HG02678 (cell line): Measurements from ENCODE around the gene SPRED1.
"Not testable (repeated sequence)": the region's sequence is repeated elsewhere in the genome, so short reads cannot be mapped to it uniquely, and the experiment has no call there.

Experiments used
- ATAC-seq: cut with Tn5 transposase; IDR thresholded peaks from one replicate; pipeline ENCODE4 v1.9.1; 2021; ENCODE audit warnings: mild to moderate bottlenecking, moderate library complexity; ENCODE audit not compliant: unreplicated experiment

The SPRED1 gene

GRCh38 chr15:38275959-38276358 lies 23.3 kb downstream of the SPRED1 start:
- ATAC-seq = no peak

DNA sequence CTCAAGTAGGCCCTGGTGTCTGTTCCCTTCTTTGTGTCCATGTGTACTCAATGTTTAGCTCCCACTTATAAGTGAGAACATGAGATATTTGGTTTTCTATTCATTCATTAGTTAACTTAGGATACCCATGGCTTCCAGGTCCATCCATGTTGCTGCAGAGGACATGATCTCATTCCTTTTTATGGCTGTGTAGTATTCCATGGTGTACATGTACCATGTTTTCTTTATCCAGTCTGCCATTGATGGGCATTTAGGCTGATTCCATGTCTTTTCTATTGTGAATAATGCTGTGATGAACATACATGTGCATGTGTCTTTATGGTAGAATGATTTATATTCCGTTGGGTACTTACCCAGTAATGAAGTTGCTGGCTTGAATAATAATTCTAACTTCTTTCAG lies 24.6 kb downstream of the SPRED1 start:
- ATAC-seq = not testable (repeated sequence)

DNA sequence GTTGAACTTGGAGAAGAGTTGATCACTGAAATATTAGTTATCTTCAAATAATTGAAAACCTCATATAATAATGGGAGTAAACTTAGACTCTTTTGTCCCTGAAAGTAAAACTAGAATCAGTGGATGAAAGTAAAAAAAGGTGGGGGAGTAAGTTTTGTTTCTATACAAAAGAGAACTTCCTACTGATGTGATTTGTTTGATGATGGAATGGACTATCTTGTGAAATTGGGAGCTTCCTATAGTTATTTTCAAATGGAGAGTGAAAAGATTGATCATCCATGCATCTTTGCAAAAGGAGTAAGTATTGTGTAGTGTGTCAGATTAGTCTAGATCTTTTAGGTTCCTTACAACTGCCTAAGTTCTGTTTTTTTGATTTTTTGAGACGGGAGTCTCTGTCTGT lies 28.4 kb downstream of the SPRED1 start:
- no peak for ATAC-seq

GRCh38 chr15:38283010-38283409 lies 30.4 kb downstream of the SPRED1 start:
- ATAC-seq = no peak

- no peak for ATAC-seq
These were observed 32.8 kb downstream of the SPRED1 start for GRCh38 chr15:38285456-38285855.

DNA sequence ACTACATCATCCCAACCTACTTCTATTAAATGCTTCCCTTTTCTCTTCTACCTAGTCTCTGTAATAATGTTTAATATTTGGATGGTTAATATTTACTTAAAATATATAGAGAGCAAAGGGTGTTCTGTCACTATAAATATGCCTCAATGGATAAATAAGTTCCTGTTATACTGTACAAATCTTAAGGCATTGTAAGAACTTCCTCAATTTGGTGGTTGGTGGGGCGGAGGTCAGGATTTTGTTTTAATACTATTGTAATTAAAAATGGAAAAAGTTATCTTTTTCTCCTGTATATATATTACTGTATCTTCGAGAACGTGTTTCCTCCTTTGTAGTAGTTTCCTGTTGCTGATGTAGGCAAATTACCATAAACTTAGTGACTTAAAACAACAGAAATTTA lies 41.5 kb downstream of the SPRED1 start:
- ATAC-seq = no peak

- peak; percentile 68 for ATAC-seq
These were observed 45.2 kb downstream of the SPRED1 start for GRCh38 chr15:38297623-38298388.

DNA sequence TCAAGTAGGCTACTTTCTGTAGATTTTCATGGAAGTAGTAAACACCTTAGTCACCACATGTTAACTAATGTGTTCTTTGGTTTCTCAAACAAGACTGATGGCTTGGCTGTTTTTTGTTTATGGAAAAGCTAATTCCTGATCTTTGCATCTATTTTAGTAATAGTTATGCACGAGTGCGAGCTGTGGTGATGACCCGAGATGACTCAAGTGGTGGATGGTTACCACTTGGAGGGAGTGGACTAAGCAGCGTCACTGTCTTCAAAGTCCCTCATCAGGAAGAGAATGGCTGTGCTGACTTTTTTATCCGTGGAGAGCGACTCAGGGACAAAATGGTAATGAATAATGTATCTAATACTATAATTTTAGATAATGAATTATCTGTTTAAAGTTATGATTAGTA lies 46.6 kb downstream of the SPRED1 start:
- ATAC-seq = no peak

- ATAC-seq = no peak
These were observed 47.8 kb downstream of the SPRED1 start for GRCh38 chr15:38300395-38300794.

DNA sequence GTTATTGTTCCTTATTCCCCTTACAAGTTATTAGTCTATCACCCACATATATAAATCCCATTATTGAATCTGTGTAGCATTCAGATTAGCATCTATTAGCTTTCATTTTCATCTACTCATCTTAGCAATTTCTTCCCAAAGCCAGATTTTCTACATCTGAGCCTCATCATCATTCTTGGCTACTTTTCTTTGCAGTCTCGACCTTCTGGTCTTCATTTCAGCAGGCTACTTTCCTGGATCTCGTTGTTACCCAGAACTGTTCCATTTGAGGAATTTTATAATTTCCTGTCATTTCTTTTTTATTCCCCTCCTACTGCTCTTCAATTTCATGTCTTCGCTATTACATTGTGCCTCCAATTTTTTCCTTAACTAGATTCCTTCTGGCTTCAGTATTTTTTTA lies 51.8 kb downstream of the SPRED1 start:
- ATAC-seq = no peak

GRCh38 chr15:38307251-38307650 lies 54.6 kb downstream of the SPRED1 start:
- no peak for ATAC-seq

DNA sequence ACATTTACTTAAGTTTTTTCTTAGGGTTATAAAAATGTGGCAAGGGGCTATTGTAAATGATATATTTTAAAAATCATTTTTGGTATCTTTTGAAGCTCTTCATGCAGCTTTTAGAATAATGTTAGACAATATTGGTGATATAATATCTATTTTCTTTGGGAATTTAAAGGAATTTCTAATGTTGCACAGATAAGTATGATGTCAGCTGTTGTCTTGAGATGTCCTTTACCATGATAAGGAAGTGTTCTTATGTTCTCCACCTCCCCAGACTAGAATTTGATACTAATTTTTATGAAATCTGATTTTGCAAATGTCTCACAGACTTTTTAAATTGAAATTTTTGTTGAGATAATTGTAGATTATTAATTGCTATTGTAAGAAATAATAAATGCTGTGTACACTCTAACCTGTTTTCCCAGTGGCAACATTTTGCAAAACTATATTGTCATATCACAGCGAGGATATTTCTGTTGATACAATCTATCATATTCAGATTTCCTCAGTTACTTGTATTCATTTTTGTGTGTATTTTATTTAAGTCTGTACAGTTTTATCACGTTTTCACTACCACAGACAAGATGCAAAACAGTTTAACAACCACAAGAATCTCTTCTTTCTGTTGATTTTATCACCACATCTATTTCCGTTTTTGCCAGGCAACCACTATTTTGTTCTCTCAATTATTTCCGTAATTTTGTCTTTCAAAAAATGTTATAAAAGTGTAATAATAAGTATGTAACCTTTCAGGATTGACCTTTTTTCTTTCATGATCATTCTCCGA lies 55.4 kb downstream of the SPRED1 start:
- no peak for ATAC-seq

GRCh38 chr15:38308797-38309196 lies 56.2 kb downstream of the SPRED1 start:
- ATAC-seq = no peak

DNA sequence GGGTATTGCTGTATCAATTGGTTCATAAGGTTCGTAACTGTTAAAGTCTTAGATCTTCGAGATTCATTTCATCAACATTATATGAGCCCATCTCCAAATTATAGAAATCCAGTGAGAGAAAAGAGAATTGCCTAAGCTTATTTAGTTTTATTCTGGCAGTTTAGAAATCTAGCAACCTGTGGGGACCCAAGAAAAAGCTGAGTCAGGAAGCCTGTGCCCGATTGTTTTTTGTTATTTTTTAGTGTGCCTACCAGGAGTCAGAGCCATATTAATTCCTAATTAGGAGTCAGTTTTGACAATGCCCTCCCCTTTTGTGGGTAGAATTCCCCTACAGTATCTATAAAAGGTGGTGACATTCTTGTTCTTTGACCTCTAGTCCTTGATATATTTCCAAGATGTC lies 59.6 kb downstream of the SPRED1 start:
- ATAC-seq = no peak

GRCh38 chr15:38316311-38316710 lies 63.7 kb downstream of the SPRED1 start:
- no peak for ATAC-seq

GRCh38 chr15:38320181-38320580 lies 67.5 kb downstream of the SPRED1 start:
- ATAC-seq = no peak

DNA sequence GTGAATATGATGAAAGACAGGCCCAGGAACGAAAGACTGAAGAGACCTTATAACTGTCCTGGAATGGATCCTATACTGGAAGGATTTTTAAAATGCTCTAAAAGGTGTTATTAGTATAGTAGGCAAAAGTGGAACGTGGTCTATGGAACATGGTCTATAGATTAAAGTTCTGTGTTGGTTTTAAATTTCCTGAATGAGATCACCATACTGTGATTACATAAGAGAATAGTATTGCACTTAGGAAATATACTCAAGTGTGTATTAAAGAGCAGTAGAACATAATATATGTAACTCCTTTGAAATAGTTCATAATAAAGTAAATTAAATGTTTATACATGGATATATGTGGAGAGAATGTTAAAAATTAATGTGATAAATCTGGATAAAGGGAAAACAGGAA lies 68.2 kb downstream of the SPRED1 start:
- ATAC-seq = no peak

DNA sequence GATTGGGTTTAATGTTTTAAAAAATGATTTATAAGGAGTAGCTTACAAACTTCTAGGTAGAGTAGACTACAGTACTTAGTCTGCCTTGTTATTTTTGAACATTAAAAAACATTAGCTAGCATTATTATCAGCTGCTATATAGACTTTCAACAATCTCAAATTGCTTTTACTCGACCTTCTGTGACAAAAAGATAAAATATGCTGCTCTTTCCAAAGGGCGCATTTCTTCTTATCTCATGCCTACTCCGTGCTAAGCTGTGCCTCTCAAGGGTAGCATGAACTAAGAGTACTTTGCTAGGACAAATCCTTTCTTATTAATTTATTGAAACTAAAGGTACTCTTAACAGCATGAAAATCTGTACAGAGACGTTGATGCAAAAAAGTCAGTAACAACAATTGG lies 71.3 kb downstream of the SPRED1 start:
- ATAC-seq = no peak

- no peak for ATAC-seq
These were observed 72.5 kb downstream of the SPRED1 start for GRCh38 chr15:38324939-38325647.

- no peak for ATAC-seq
These were observed 73.0 kb downstream of the SPRED1 start for GRCh38 chr15:38325648-38325990.

- no peak for ATAC-seq
These were observed 80.1 kb downstream of the SPRED1 start for GRCh38 chr15:38332711-38333110.

DNA sequence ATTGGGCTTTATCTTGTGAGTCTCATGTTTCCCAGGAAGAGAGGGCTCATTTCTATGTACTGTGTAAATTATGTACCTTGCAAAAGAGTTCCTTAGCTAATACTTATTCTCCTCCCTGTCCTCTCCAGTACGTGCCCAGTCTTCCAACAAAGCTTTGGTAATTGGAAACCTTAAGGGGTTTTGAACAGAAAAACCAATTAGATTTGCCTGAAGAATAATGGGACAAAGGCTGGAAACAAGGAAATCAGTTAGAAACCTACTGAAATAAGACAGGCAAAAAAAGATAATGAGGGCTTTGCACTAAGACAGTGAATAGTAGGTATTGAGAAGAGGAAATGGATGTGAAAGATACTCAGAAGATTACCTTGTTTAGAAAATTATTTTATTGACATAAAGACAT lies 82.5 kb downstream of the SPRED1 start:
- ATAC-seq = no peak
